C4-2B (cell line): ENCODE data around the gene KISS1R.

Source experiments
- ZFX ChIP-seq: fragments of 450-650 bp; IDR thresholded peaks from 2 replicates; pipeline ENCODE4 v1.6.1; 2017
- TF ChIP-seq, protein P1 (sequence below): fragments of 450-650 bp; conservative IDR thresholded peaks from 2 replicates; pipeline ENCODE4 v1.5.1; 2017; ENCODE audit warnings: mild to moderate bottlenecking

DNA sequence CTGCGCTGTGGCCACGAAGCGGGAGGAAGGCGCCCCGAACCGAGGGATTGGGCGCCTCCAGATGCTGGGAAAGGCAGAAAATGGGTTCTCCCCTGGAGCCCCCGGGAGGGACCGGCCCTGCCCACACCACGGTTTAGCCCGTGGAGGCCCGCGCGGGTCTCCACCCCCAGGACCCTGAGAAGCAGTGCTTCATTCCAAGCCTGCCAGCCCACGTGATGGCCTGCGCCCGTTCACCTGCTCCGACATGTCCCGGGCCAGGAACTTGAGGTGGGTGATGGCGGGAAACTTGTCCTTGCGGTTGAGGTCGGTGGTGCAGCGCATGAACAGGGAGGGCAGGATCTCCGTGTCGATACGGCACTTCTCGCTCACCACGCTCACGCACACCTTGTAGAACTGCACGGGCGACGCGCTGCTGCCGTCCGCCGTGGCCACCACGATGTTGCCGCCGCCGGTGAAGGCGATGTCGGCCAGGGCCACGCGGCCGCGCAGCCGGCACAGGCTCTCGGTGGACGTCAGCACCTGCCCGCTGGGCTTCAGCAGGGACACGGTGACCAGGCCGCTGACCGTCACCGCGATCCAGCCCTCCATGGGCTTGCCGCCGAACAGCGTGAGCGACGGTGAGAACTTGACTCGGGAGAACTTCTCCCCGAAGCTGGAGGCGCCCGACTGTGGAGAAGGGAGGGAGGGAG lies 31.5 kb upstream of the KISS1R start:
- TF ChIP-seq, protein P1, sequence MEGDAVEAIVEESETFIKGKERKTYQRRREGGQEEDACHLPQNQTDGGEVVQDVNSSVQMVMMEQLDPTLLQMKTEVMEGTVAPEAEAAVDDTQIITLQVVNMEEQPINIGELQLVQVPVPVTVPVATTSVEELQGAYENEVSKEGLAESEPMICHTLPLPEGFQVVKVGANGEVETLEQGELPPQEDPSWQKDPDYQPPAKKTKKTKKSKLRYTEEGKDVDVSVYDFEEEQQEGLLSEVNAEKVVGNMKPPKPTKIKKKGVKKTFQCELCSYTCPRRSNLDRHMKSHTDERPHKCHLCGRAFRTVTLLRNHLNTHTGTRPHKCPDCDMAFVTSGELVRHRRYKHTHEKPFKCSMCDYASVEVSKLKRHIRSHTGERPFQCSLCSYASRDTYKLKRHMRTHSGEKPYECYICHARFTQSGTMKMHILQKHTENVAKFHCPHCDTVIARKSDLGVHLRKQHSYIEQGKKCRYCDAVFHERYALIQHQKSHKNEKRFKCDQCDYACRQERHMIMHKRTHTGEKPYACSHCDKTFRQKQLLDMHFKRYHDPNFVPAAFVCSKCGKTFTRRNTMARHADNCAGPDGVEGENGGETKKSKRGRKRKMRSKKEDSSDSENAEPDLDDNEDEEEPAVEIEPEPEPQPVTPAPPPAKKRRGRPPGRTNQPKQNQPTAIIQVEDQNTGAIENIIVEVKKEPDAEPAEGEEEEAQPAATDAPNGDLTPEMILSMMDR, result no peak
- TF ChIP-seq ZFX, result no peak
